ENCODE data around the gene HPSE. TPM values are rescaled to one million over a fixed set of nuclear protein-coding genes. Genes with fewer than 3 reads are reported as not detected.

The HPSE gene
- total and polyA plus RNA-seq, 2 of the 13 experiments (the other 11 are each of a cell fraction or from before 2014, with no cell fraction given), result not detected

DNA sequence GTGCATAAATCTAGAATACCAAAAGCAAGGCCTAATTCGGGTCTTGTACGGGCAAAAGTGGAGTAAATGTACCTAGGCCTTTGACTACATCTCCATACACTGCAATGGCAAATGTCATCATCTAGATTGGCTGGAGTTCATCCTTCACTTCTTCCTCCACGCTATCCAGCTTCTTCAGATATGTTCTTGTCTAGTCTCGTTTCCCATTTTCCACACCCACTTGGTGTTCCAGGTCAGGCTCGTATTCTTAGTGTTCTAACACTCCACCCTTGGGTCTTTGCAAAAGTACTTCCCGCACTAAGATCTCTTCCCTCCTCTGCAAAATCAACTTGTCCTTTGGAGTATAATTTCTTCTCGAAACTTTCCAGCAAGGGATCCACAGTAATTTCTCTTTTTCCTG, 51.5 kb downstream of the HPSE start:
- ATAC-seq (no peak), FAIRE-seq (no peak), DNase-seq (ENCODE audit: low spot score) (no peak)
- H3K4me2 ChIP-seq (ENCODE audit: low read depth, low read length), result peak overlapping the region; percentile 89
- ChIA-PET POLR2A (no interaction called here), CTCF (ENCODE audit: low intra/inter-chr PET ratio, low total read pairs) (interaction anchor here (2.0 kb wide), 1 partner anchor 210 kb away, joined by 12 read pairs; no protein-coding TSS in a partner anchor)
- peaks cover 47% of the 10 kb centered on the region for H3K4me1 ChIP-seq (ENCODE audit: insufficient read depth, low read length)
- H3K9ac ChIP-seq (ENCODE audit: insufficient read depth, low read depth, low read length), result peak overlapping the region; percentile 84; the same call in 1 of the 2 replicates
- H4K20me1 ChIP-seq (ENCODE audit: insufficient read depth, low read length), result 0 out of 2 replicates have a peak, but pooled peaks cover 3% of the 10 kb centered on the region
- WGBS (ENCODE audit: low lambda C conversion rate), result 94% methylated on average over 7 of the region's 7 CpGs
- H3K9me3 ChIP-seq (ENCODE audit: low read length), result no peaks in the 10 kb centered on the region
- intact Hi-C loops (cut with micrococcal nuclease; ENCODE audit: unreplicated experiment) (loop anchor here (5.0 to 10.0 kb wide), 3 partner anchors 172 to 398 kb away; partner anchors contain the start of genes HELQ and MRPS18C), in situ Hi-C loops (cut with HindIII; ENCODE audit: extremely low pct_ligation_motif_present, low pct_unique_long_range_greater_than_20kb) (no loop called here)
- no peak overlapping the region for H2AFZ ChIP-seq (ENCODE audit: low read length)
- H3K27me3 ChIP-seq (ENCODE audit: control insufficient read depth in 1 of 2, insufficient read depth in 2 of 2, low read length in 2 of 2), result no peaks in the 10 kb centered on the region
- H3K4me3 ChIP-seq (replicated peaks in 1 of 3; ENCODE audit: insufficient read depth in 1 of 3, low read depth in 2 of 3, low read length in 3 of 3), result peak overlapping the region in 1 of 3 experiments; percentile 78; a peak in 3 of 6 replicates
- peaks cover 4% of the 10 kb centered on the region for H3K79me2 ChIP-seq (ENCODE audit: insufficient read depth, low read length)
- BruUV-seq (replicated peaks), result no TSS peak
- no peaks in the 10 kb centered on the region; a peak in 2 of 5 replicates for H3K36me3 ChIP-seq (replicated peaks in 1 of 2; ENCODE audit: control insufficient read depth in 1 of 2, insufficient read depth in 2 of 2, low read length in 2 of 2)
- no peak overlapping the region for H3K27ac ChIP-seq (ENCODE audit: extremely low read length, insufficient read depth, low read length)
- TF ChIP-seq ZNF883 (CRISPR knock-in tag; IDR thresholded peaks at IDR 0.05; ENCODE audit: not compliant biosample characterization), result no peak
- TF ChIP-seq NR3C1 (CRISPR knock-in tag; IDR thresholded peaks at IDR 0.05), result no peak
- TF ChIP-seq ZNF343 (CRISPR knock-in tag; IDR thresholded peaks at IDR 0.05), result no peak
- no peak for TF ChIP-seq AGO1 (IDR thresholded peaks at IDR 0.05; ENCODE audit: low read depth, low read length, poor library complexity, severe bottlenecking)
- no peak for TF ChIP-seq ZNF547 (CRISPR knock-in tag; IDR thresholded peaks at IDR 0.05)
- TF ChIP-seq ZNF713 (CRISPR knock-in tag; IDR thresholded peaks at IDR 0.05), result no peak
- no peak for TF ChIP-seq ZNF484 (CRISPR knock-in tag; IDR thresholded peaks at IDR 0.05; ENCODE audit: borderline replicate concordance, low read depth)
- no peak for TF ChIP-seq MYC (CRISPR knock-in tag; IDR thresholded peaks at IDR 0.05; ENCODE audit: borderline replicate concordance)
- no peak for TF ChIP-seq KLF9 (CRISPR knock-in tag; IDR thresholded peaks at IDR 0.05; ENCODE audit: low read depth)
- no peak for TF ChIP-seq ARNTL (CRISPR knock-in tag; IDR thresholded peaks at IDR 0.05)
- TF ChIP-seq ZZZ3 (CRISPR knock-in tag; IDR thresholded peaks at IDR 0.05; ENCODE audit: borderline replicate concordance), result no peak
- TF ChIP-seq, protein P1, sequence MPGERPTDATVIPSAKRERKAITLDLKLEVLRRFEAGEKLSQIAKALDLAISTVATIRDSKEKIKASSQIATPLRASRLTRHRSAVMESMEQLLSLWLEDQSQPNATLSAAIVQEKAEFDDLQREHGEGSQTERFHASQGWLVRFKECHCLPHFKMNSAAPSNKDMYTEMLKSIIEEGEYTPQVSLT (CRISPR knock-in tag; IDR thresholded peaks at IDR 0.05; ENCODE audit: borderline replicate concordance, low read depth), result no peak
- TF ChIP-seq ZMYM4 (CRISPR knock-in tag; IDR thresholded peaks at IDR 0.05), result no peak
- TF ChIP-seq ZNF564 (CRISPR knock-in tag; IDR thresholded peaks at IDR 0.05), result no peak
- TF ChIP-seq, protein P2, sequence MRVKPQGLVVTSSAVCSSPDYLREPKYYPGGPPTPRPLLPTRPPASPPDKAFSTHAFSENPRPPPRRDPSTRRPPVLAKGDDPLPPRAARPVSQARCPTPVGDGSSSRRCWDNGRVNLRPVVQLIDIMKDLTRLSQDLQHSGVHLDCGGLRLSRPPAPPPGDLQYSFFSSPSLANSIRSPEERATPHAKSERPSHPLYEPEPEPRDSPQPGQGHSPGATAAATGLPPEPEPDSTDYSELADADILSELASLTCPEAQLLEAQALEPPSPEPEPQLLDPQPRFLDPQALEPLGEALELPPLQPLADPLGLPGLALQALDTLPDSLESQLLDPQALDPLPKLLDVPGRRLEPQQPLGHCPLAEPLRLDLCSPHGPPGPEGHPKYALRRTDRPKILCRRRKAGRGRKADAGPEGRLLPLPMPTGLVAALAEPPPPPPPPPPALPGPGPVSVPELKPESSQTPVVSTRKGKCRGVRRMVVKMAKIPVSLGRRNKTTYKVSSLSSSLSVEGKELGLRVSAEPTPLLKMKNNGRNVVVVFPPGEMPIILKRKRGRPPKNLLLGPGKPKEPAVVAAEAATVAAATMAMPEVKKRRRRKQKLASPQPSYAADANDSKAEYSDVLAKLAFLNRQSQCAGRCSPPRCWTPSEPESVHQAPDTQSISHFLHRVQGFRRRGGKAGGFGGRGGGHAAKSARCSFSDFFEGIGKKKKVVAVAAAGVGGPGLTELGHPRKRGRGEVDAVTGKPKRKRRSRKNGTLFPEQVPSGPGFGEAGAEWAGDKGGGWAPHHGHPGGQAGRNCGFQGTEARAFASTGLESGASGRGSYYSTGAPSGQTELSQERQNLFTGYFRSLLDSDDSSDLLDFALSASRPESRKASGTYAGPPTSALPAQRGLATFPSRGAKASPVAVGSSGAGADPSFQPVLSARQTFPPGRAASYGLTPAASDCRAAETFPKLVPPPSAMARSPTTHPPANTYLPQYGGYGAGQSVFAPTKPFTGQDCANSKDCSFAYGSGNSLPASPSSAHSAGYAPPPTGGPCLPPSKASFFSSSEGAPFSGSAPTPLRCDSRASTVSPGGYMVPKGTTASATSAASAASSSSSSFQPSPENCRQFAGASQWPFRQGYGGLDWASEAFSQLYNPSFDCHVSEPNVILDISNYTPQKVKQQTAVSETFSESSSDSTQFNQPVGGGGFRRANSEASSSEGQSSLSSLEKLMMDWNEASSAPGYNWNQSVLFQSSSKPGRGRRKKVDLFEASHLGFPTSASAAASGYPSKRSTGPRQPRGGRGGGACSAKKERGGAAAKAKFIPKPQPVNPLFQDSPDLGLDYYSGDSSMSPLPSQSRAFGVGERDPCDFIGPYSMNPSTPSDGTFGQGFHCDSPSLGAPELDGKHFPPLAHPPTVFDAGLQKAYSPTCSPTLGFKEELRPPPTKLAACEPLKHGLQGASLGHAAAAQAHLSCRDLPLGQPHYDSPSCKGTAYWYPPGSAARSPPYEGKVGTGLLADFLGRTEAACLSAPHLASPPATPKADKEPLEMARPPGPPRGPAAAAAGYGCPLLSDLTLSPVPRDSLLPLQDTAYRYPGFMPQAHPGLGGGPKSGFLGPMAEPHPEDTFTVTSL (CRISPR knock-in tag; IDR thresholded peaks at IDR 0.05; ENCODE audit: borderline replicate concordance), result no peak
- TF ChIP-seq HNRNPK (IDR thresholded peaks at IDR 0.05; ENCODE audit: low read depth, low read length, poor library complexity, severe bottlenecking), result no peak

Data from HepG2 (cell line).